ENCODE results near the gene CYP2W1.

CYP2W1 gene

GRCh38 chr7:975702-976473 is 7.1 kb upstream of the CYP2W1 start:
- H3K36me3 ChIP-seq (ENCODE audit: control insufficient read depth in 2 of 2, insufficient read depth in 2 of 2, low read length in 2 of 2): peaks cover 13 to 21% of the 10 kb centered on the region in 2 donors
- H3K9me3 ChIP-seq (ENCODE audit: control insufficient read depth in 2 of 2, low read length in 2 of 2): no peaks in the 10 kb centered on the region
- H3K4me3 ChIP-seq (ENCODE audit: low read length in 2 of 2): peak overlapping the region; percentile 68 to 81
- peak overlapping the region; percentile 96 to 97 for H3K27ac ChIP-seq (ENCODE audit: low read depth in 2 of 2, low read length in 2 of 2)
- H3K4me1 ChIP-seq (ENCODE audit: control insufficient read depth in 2 of 2, insufficient read depth in 2 of 2, low read length in 2 of 2): peaks cover 38% of the 10 kb centered on the region in 2 donors
- H3K27me3 ChIP-seq (ENCODE audit: control insufficient read depth in 2 of 2, insufficient read depth in 2 of 2, low read length in 2 of 2): no peaks in the 10 kb centered on the region
- peak overlapping the region; percentile 60 to 89 for H3K9ac ChIP-seq (ENCODE audit: low read depth in 1 of 2, low read length in 2 of 2)

- Histone ChIP-seq H3K4me3 (ENCODE audit: low read length in 2 of 2) (peak overlapping the region; percentile 31 to 48), H3K4me1 (ENCODE audit: control insufficient read depth in 2 of 2, insufficient read depth in 2 of 2, low read length in 2 of 2) (peaks cover 38 to 40% of the 10 kb centered on the region in 2 donors), H3K27ac (ENCODE audit: low read depth in 2 of 2, low read length in 2 of 2) (peak overlapping the region; percentile 96 to 97), H3K9me3 (ENCODE audit: control insufficient read depth in 2 of 2, low read length in 2 of 2) (no peaks in the 10 kb centered on the region), H3K27me3 (ENCODE audit: control insufficient read depth in 2 of 2, insufficient read depth in 2 of 2, low read length in 2 of 2) (no peaks in the 10 kb centered on the region), H3K36me3 (ENCODE audit: control insufficient read depth in 2 of 2, insufficient read depth in 2 of 2, low read length in 2 of 2) (peaks cover 11 to 14% of the 10 kb centered on the region in 2 donors), H3K9ac (ENCODE audit: low read depth in 1 of 2, low read length in 2 of 2) (peak overlapping the region; percentile 41 to 66)
These were observed 6.1 kb upstream of the CYP2W1 start for GRCh38 chr7:976901-977325.

- Histone ChIP-seq H3K4me1 (ENCODE audit: control insufficient read depth in 2 of 2, insufficient read depth in 2 of 2, low read length in 2 of 2) (peaks cover 39 to 45% of the 10 kb centered on the region in 2 donors), H3K9me3 (ENCODE audit: control insufficient read depth in 2 of 2, low read length in 2 of 2) (no peaks in the 10 kb centered on the region), H3K27ac (ENCODE audit: low read depth in 2 of 2, low read length in 2 of 2) (peak overlapping the region; percentile 96 to 97), H3K4me3 (ENCODE audit: low read length in 2 of 2) (peak overlapping the region; percentile 31 to 48), H3K36me3 (ENCODE audit: control insufficient read depth in 2 of 2, insufficient read depth in 2 of 2, low read length in 2 of 2) (peaks cover 5 to 8% of the 10 kb centered on the region in 2 donors), H3K27me3 (ENCODE audit: control insufficient read depth in 2 of 2, insufficient read depth in 2 of 2, low read length in 2 of 2) (no peaks in the 10 kb centered on the region), H3K9ac (ENCODE audit: low read depth in 1 of 2, low read length in 2 of 2) (peak overlapping the region; percentile 47 to 66)
These were observed 5.5 kb upstream of the CYP2W1 start for GRCh38 chr7:977326-978048.

DNA sequence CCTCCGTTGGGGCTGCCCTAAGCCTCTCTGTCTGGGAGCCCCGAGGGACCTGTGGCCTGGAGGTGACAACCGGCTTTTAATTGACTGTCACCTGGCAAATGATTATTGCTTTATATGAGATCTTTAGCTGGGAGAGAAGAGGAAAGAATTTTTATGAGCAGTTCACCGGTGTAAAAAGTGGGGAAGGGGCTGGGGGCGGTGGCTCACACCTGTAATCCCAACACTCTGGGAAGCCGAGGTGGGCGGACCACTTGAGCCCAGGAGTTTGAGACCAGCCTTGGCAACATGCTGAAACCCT is 5.0 kb upstream of the CYP2W1 start:
- Histone ChIP-seq H3K4me1 (ENCODE audit: control insufficient read depth in 2 of 2, insufficient read depth in 2 of 2, low read length in 2 of 2) (peaks cover 42 to 47% of the 10 kb centered on the region in 2 donors), H3K36me3 (ENCODE audit: control insufficient read depth in 2 of 2, insufficient read depth in 2 of 2, low read length in 2 of 2) (peaks cover under 1 to 3% of the 10 kb centered on the region in 2 donors), H3K27me3 (ENCODE audit: control insufficient read depth in 2 of 2, insufficient read depth in 2 of 2, low read length in 2 of 2) (no peaks in the 10 kb centered on the region), H3K27ac (ENCODE audit: low read depth in 2 of 2, low read length in 2 of 2) (peak overlapping the region; percentile 96 to 97), H3K4me3 (ENCODE audit: low read length in 2 of 2) (no peak overlapping the region), H3K9me3 (ENCODE audit: control insufficient read depth in 2 of 2, low read length in 2 of 2) (no peaks in the 10 kb centered on the region), H3K9ac (ENCODE audit: low read depth in 1 of 2, low read length in 2 of 2) (peak overlapping the region; percentile 32 to 66)

DNA sequence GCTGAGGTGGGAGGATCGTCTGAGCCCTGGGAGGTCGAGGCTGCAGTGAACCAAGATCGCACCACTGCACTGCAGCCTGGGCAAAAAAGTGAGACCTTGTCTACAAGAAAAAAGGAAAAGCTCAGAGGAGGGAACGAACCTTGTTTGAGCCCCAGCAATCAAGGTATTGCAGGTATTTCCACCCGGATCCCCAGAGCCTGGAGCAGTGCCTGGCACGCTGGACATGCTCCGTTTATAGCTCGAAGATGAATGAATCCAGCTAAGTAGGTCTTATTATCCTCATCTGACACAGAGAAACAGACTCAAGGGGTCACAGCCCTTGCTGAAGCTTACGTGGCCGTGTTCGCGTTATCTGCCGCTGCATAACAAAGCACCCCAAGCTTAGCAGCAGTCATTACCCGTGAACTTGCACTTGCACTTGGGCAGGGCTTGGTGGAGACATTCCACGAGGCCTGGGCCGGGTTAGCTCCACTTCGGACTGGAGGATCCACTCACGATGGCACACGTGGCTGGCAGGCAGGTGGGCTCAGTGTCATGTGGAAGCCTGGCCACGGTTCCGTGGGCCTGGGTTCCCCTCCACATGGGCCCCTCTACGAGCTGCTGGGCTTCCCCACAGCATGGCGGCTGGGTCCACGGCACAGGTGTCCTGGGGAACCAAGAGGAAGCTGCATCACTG is 4.4 kb upstream of the CYP2W1 start:
- Histone ChIP-seq H3K36me3 (ENCODE audit: control insufficient read depth in 2 of 2, insufficient read depth in 2 of 2, low read length in 2 of 2) (no peaks in the 10 kb centered on the region), H3K4me1 (ENCODE audit: control insufficient read depth in 2 of 2, insufficient read depth in 2 of 2, low read length in 2 of 2) (peaks cover 43 to 45% of the 10 kb centered on the region in 2 donors), H3K4me3 (ENCODE audit: low read length in 2 of 2) (no peak overlapping the region), H3K9ac (ENCODE audit: low read depth in 1 of 2, low read length in 2 of 2) (peak overlapping the region; percentile 32 to 66), H3K9me3 (ENCODE audit: control insufficient read depth in 2 of 2, low read length in 2 of 2) (no peaks in the 10 kb centered on the region), H3K27me3 (ENCODE audit: control insufficient read depth in 2 of 2, insufficient read depth in 2 of 2, low read length in 2 of 2) (no peaks in the 10 kb centered on the region), H3K27ac (ENCODE audit: low read depth in 2 of 2, low read length in 2 of 2) (peak overlapping the region; percentile 96 to 97)

- Histone ChIP-seq H3K27me3 (ENCODE audit: control insufficient read depth in 2 of 2, insufficient read depth in 2 of 2, low read length in 2 of 2) (no peaks in the 10 kb centered on the region), H3K9me3 (ENCODE audit: control insufficient read depth in 2 of 2, low read length in 2 of 2) (no peaks in the 10 kb centered on the region), H3K36me3 (ENCODE audit: control insufficient read depth in 2 of 2, insufficient read depth in 2 of 2, low read length in 2 of 2) (no peaks in the 10 kb centered on the region), H3K27ac (ENCODE audit: low read depth in 2 of 2, low read length in 2 of 2) (no peak overlapping the region), H3K9ac (ENCODE audit: low read depth in 1 of 2, low read length in 2 of 2) (no peak overlapping the region), H3K4me1 (ENCODE audit: control insufficient read depth in 2 of 2, insufficient read depth in 2 of 2, low read length in 2 of 2) (peaks cover 41 to 42% of the 10 kb centered on the region in 2 donors), H3K4me3 (ENCODE audit: low read length in 2 of 2) (no peak overlapping the region)
These were observed 3.8 kb upstream of the CYP2W1 start for GRCh38 chr7:979151-979550.

- H3K4me1 ChIP-seq (ENCODE audit: control insufficient read depth in 2 of 2, insufficient read depth in 2 of 2, low read length in 2 of 2): peaks cover 39% of the 10 kb centered on the region in 2 donors
- H3K4me3 ChIP-seq (ENCODE audit: low read length in 2 of 2): no peak overlapping the region
- no peaks in the 10 kb centered on the region for H3K9me3 ChIP-seq (ENCODE audit: control insufficient read depth in 2 of 2, low read length in 2 of 2)
- H3K9ac ChIP-seq (ENCODE audit: low read depth in 1 of 2, low read length in 2 of 2): no peak overlapping the region
- no peak overlapping the region for H3K27ac ChIP-seq (ENCODE audit: low read depth in 2 of 2, low read length in 2 of 2)
- no peaks in the 10 kb centered on the region for H3K27me3 ChIP-seq (ENCODE audit: control insufficient read depth in 2 of 2, insufficient read depth in 2 of 2, low read length in 2 of 2)
- H3K36me3 ChIP-seq (ENCODE audit: control insufficient read depth in 2 of 2, insufficient read depth in 2 of 2, low read length in 2 of 2): no peaks in the 10 kb centered on the region
These were observed 3.0 kb upstream of the CYP2W1 start for GRCh38 chr7:979886-980571.

GRCh38 chr7:981793-982510 is 1.0 kb upstream of the CYP2W1 start:
- H3K27me3 ChIP-seq (ENCODE audit: control insufficient read depth in 2 of 2, insufficient read depth in 2 of 2, low read length in 2 of 2): no peaks in the 10 kb centered on the region

GRCh38 chr7:982511-983003 is 424 bp upstream of the CYP2W1 start:
- Histone ChIP-seq H3K9ac (ENCODE audit: low read depth in 1 of 2, low read length in 2 of 2) (no peak overlapping the region), H3K27ac (ENCODE audit: low read depth in 2 of 2, low read length in 2 of 2) (peak overlapping the region in 1 of 2 donors; percentile 47), H3K4me3 (ENCODE audit: low read length in 2 of 2) (no peak overlapping the region), H3K27me3 (ENCODE audit: control insufficient read depth in 2 of 2, insufficient read depth in 2 of 2, low read length in 2 of 2) (no peaks in the 10 kb centered on the region), H3K36me3 (ENCODE audit: control insufficient read depth in 2 of 2, insufficient read depth in 2 of 2, low read length in 2 of 2) (no peaks in the 10 kb centered on the region), H3K4me1 (ENCODE audit: control insufficient read depth in 2 of 2, insufficient read depth in 2 of 2, low read length in 2 of 2) (peaks cover 19% of the 10 kb centered on the region in 2 donors), H3K9me3 (ENCODE audit: control insufficient read depth in 2 of 2, low read length in 2 of 2) (no peaks in the 10 kb centered on the region)

More at GRCh38 chr7:981793-982510, 1.0 kb upstream of the CYP2W1 start:
- H3K36me3 ChIP-seq (ENCODE audit: control insufficient read depth in 2 of 2, insufficient read depth in 2 of 2, low read length in 2 of 2): no peaks in the 10 kb centered on the region
- H3K9ac ChIP-seq (ENCODE audit: low read depth in 1 of 2, low read length in 2 of 2): peak overlapping the region in 1 of 2 donors; percentile 25
- H3K4me1 ChIP-seq (ENCODE audit: control insufficient read depth in 2 of 2, insufficient read depth in 2 of 2, low read length in 2 of 2): peaks cover 25% of the 10 kb centered on the region in 2 donors
- peak overlapping the region in 1 of 2 donors; percentile 47 for H3K27ac ChIP-seq (ENCODE audit: low read depth in 2 of 2, low read length in 2 of 2)
- no peaks in the 10 kb centered on the region for H3K9me3 ChIP-seq (ENCODE audit: control insufficient read depth in 2 of 2, low read length in 2 of 2)
- H3K4me3 ChIP-seq (ENCODE audit: low read length in 2 of 2): no peak overlapping the region
